GM18502 (cell line): ENCODE data around the gene HPSE2.
"Not testable (repeated sequence)": the region's sequence is repeated elsewhere in the genome, so short reads cannot be mapped to it uniquely, and the experiment has no call there.

Source experiments
- ATAC-seq: cut with Tn5 transposase; IDR thresholded peaks from one replicate; pipeline ENCODE4 v1.9.1; 2021; ENCODE audit warnings: mild to moderate bottlenecking; ENCODE audit not compliant: unreplicated experiment, poor library complexity

The HPSE2 gene

GRCh38 chr10:98587156-98587837 lies 648.4 kb downstream of the HPSE2 start:
- no peak for ATAC-seq

GRCh38 chr10:98586096-98586495 lies 649.6 kb downstream of the HPSE2 start:
- no peak for ATAC-seq

GRCh38 chr10:98582363-98582762 lies 653.3 kb downstream of the HPSE2 start:
- no peak for ATAC-seq

- no peak for ATAC-seq
Observed at GRCh38 chr10:98577578-98577977, 658.1 kb downstream of the HPSE2 start.

- no peak for ATAC-seq
Observed at GRCh38 chr10:98577168-98577567, 658.5 kb downstream of the HPSE2 start.

- ATAC-seq = no peak
Observed at GRCh38 chr10:98576096-98576495, 659.6 kb downstream of the HPSE2 start.

GRCh38 chr10:98572594-98572993 lies 663.1 kb downstream of the HPSE2 start:
- no peak for ATAC-seq

- no peak for ATAC-seq
Observed at GRCh38 chr10:98570834-98571233, 664.8 kb downstream of the HPSE2 start.

- ATAC-seq = no peak
Observed at GRCh38 chr10:98569853-98570252, 665.8 kb downstream of the HPSE2 start.

GRCh38 chr10:98568551-98568950 lies 667.1 kb downstream of the HPSE2 start:
- no peak for ATAC-seq

GRCh38 chr10:98567391-98568133 lies 668.1 kb downstream of the HPSE2 start:
- no peak for ATAC-seq

GRCh38 chr10:98563811-98564210 lies 671.8 kb downstream of the HPSE2 start:
- no peak for ATAC-seq

GRCh38 chr10:98560565-98560964 lies 675.1 kb downstream of the HPSE2 start:
- no peak for ATAC-seq

GRCh38 chr10:98556061-98556460 lies 679.6 kb downstream of the HPSE2 start:
- no peak for ATAC-seq

- no peak for ATAC-seq
Observed at GRCh38 chr10:98555021-98555619, 680.5 kb downstream of the HPSE2 start.

- ATAC-seq = not testable (repeated sequence)
Observed at GRCh38 chr10:98541561-98541960, 694.1 kb downstream of the HPSE2 start.

- no peak for ATAC-seq
Observed at GRCh38 chr10:98539578-98539977, 696.1 kb downstream of the HPSE2 start.

- no peak for ATAC-seq
Observed at GRCh38 chr10:98538472-98538871, 697.2 kb downstream of the HPSE2 start.

- no peak for ATAC-seq
Observed at GRCh38 chr10:98536551-98536950, 699.1 kb downstream of the HPSE2 start.

- no peak for ATAC-seq
Observed at GRCh38 chr10:98533746-98534445, 701.8 kb downstream of the HPSE2 start.

GRCh38 chr10:98533241-98533640 lies 702.4 kb downstream of the HPSE2 start:
- no peak for ATAC-seq
